ENCODE data around the gene CARS2.
"Not testable (repeated sequence)": the region's sequence is repeated elsewhere in the genome, so short reads cannot be mapped to it uniquely, and the experiment has no call there.

Gene CARS2

GRCh38 chr13:110682746-110683145 is 23.2 kb downstream of the CARS2 start:
- DNase-seq (ENCODE audit: low spot score), result no peak

- DNase-seq (ENCODE audit: low spot score), result no peak
Observed at GRCh38 chr13:110681868-110682550, 23.9 kb downstream of the CARS2 start.

GRCh38 chr13:110680852-110681251 is 25.1 kb downstream of the CARS2 start:
- peak; percentile 57 for DNase-seq (ENCODE audit: low spot score)

- no peak for DNase-seq (ENCODE audit: low spot score)
Observed at GRCh38 chr13:110677731-110678545, 28.0 kb downstream of the CARS2 start.

GRCh38 chr13:110676595-110677587 is 29.0 kb downstream of the CARS2 start:
- DNase-seq (ENCODE audit: low spot score), result no peak

GRCh38 chr13:110669814-110670213 is 36.1 kb downstream of the CARS2 start:
- not testable (repeated sequence) for DNase-seq (ENCODE audit: low spot score)

- DNase-seq (ENCODE audit: low spot score), result no peak
Observed at GRCh38 chr13:110669036-110669435, 36.9 kb downstream of the CARS2 start.

GRCh38 chr13:110666255-110666533 is 39.7 kb downstream of the CARS2 start:
- no peak for DNase-seq (ENCODE audit: low spot score)

- DNase-seq (ENCODE audit: low spot score), result no peak
Observed at GRCh38 chr13:110665491-110666254, 40.2 kb downstream of the CARS2 start.

GRCh38 chr13:110664673-110665072 is 41.2 kb downstream of the CARS2 start:
- DNase-seq (ENCODE audit: low spot score), result no peak

GRCh38 chr13:110664041-110664440 is 41.9 kb downstream of the CARS2 start:
- DNase-seq (ENCODE audit: low spot score), result no peak

GRCh38 chr13:110663491-110663890 is 42.4 kb downstream of the CARS2 start:
- no peak for DNase-seq (ENCODE audit: low spot score)

GRCh38 chr13:110662777-110663443 is 43.0 kb downstream of the CARS2 start:
- DNase-seq (ENCODE audit: low spot score), result no peak

- DNase-seq (ENCODE audit: low spot score), result no peak
Observed at GRCh38 chr13:110662091-110662490, 43.8 kb downstream of the CARS2 start.

GRCh38 chr13:110661256-110661655 is 44.7 kb downstream of the CARS2 start:
- no peak for DNase-seq (ENCODE audit: low spot score)

- not testable (repeated sequence) for DNase-seq (ENCODE audit: low spot score)
Observed at GRCh38 chr13:110658218-110658911, 47.6 kb downstream of the CARS2 start.

- no peak for DNase-seq (ENCODE audit: low spot score)
Observed at GRCh38 chr13:110657196-110657595, 48.7 kb downstream of the CARS2 start.

- DNase-seq (ENCODE audit: low spot score), result no peak
Observed at GRCh38 chr13:110653851-110654250, 52.1 kb downstream of the CARS2 start.

- no peak for DNase-seq (ENCODE audit: low spot score)
Observed at GRCh38 chr13:110653271-110653670, 52.6 kb downstream of the CARS2 start.

GRCh38 chr13:110652764-110653163 is 53.2 kb downstream of the CARS2 start:
- DNase-seq (ENCODE audit: low spot score), result no peak
